ENCODE data around the gene GDF2.

The GDF2 gene

GRCh38 chr10:47322300-47323061 lies at the start of gene GDF2:
GDF2 (plus strand) TSS chr10:47322454; CDS start chr10:47322669, 215 bp downstream.
- Mint-ChIP-seq H3K36me3 (ENCODE audit: low read depth) (no peaks in the 10 kb centered on the region), H3K27ac (no peak within 1 kb of the TSS), H3K27me3 (ENCODE audit: low read depth, poor library complexity) (no peaks in the 10 kb centered on the region), H3K4me1 (no peaks in the 10 kb centered on the region), H3K4me3 (no peak within 1 kb of the TSS), H3K9me3 (no peaks in the 10 kb centered on the region)
- TF ChIP-seq, protein P1, sequence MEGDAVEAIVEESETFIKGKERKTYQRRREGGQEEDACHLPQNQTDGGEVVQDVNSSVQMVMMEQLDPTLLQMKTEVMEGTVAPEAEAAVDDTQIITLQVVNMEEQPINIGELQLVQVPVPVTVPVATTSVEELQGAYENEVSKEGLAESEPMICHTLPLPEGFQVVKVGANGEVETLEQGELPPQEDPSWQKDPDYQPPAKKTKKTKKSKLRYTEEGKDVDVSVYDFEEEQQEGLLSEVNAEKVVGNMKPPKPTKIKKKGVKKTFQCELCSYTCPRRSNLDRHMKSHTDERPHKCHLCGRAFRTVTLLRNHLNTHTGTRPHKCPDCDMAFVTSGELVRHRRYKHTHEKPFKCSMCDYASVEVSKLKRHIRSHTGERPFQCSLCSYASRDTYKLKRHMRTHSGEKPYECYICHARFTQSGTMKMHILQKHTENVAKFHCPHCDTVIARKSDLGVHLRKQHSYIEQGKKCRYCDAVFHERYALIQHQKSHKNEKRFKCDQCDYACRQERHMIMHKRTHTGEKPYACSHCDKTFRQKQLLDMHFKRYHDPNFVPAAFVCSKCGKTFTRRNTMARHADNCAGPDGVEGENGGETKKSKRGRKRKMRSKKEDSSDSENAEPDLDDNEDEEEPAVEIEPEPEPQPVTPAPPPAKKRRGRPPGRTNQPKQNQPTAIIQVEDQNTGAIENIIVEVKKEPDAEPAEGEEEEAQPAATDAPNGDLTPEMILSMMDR (IDR thresholded peaks at IDR 0.05): no peak
- no peak for DNase-seq

GRCh38 chr10:47276071-47276470 lies 46.2 kb upstream of the GDF2 start:
- Mint-ChIP-seq H3K4me3 (no peak overlapping the region), H3K36me3 (ENCODE audit: low read depth) (peaks cover 6% of the 10 kb centered on the region), H3K27ac (no peak overlapping the region), H3K9me3 (peaks cover 29% of the 10 kb centered on the region), H3K27me3 (ENCODE audit: low read depth, poor library complexity) (peaks cover 7% of the 10 kb centered on the region), H3K4me1 (peaks cover 22% of the 10 kb centered on the region)
- TF ChIP-seq, protein P1 (IDR thresholded peaks at IDR 0.05): no peak
- DNase-seq: no peak

GRCh38 chr10:47276576-47277351 lies 45.5 kb upstream of the GDF2 start:
- DNase-seq: no peak

DNA sequence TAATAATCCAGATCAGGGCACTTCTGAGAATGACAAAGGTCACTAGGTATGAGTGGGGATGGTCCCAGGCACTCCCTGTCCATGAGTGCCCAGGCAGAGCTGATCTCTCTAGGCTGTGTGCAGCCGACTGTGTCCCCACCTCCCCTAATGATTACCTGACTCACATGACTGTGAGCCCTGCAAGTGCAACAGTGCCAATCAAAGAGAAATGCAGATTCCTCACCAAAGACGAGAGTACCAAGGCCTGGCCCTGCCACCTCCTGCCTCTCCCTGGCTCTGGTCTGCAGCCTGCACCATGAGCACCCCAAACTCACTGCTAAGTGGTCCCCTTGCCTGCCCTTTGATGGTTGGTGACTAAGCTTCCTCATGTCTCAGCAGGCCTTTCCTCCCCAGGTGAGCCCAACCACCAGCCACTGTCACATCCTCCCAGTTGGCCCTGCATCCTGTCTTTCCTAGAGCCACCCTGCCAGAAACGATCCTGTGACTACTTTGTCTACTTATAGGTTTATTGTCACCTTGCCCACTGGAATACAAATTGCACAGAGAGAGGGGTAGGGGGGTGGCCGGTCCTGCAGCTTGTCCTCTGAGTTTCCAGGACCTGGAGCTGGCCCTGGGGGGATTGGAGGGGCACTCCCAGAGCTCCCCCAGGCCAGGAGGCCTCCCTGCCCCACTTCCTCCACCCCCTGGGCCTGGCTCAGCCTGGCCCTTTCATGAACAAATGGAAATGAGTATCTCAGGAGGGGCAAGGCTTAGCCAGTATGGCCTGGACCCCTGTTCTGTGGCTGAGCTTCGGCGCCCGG lies 44.7 kb upstream of the GDF2 start:
- Mint-ChIP-seq H3K27ac (peak overlapping the region; percentile 39), H3K4me1 (peaks cover 28% of the 10 kb centered on the region), H3K27me3 (ENCODE audit: low read depth, poor library complexity) (peaks cover 18% of the 10 kb centered on the region), H3K4me3 (no peak overlapping the region), H3K36me3 (ENCODE audit: low read depth) (peaks cover 6% of the 10 kb centered on the region), H3K9me3 (peaks cover 17% of the 10 kb centered on the region)
- no peak for DNase-seq
- TF ChIP-seq, protein P1 (IDR thresholded peaks at IDR 0.05): no peak

More at GRCh38 chr10:47276576-47277351, 45.5 kb upstream of the GDF2 start:
- Mint-ChIP-seq H3K36me3 (ENCODE audit: low read depth) (peaks cover 6% of the 10 kb centered on the region), H3K4me3 (no peak overlapping the region), H3K9me3 (peaks cover 23% of the 10 kb centered on the region), H3K27me3 (ENCODE audit: low read depth, poor library complexity) (peaks cover 11% of the 10 kb centered on the region), H3K4me1 (peaks cover 22% of the 10 kb centered on the region), H3K27ac (peak overlapping the region; percentile 55)
- TF ChIP-seq, protein P1 (IDR thresholded peaks at IDR 0.05): no peak

DNA sequence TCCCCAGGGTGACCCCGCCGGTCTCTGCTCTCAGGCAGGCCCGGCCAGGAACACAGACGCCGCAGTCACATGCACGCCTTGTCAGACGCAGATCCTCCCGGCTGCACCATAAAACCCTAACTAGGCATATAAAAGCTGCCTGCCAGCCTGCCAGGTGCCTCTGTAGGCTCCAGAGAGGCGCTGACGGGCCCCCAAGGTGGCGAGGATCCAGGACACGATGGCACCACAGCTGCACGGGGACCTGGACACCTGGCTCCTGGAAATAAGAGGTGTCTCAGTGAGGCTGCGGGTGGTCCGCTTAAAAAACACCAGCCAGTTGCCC lies 44.1 kb upstream of the GDF2 start:
- Mint-ChIP-seq H3K27ac (no peak overlapping the region), H3K9me3 (peaks cover 11% of the 10 kb centered on the region), H3K36me3 (ENCODE audit: low read depth) (peaks cover 6% of the 10 kb centered on the region), H3K4me1 (peaks cover 28% of the 10 kb centered on the region), H3K27me3 (ENCODE audit: low read depth, poor library complexity) (peaks cover 21% of the 10 kb centered on the region), H3K4me3 (no peak overlapping the region)
- TF ChIP-seq, protein P1 (IDR thresholded peaks at IDR 0.05): no peak
- DNase-seq: no peak
